SU-DHL-6 (cell line): ENCODE results near the gene KCTD4.

Experiments used
- CTCF ChIP-seq: fragments of 200-600 bp; sonication (generic); IDR thresholded peaks from one replicate; pipeline ENCODE4 v1.5.1; 2017; ENCODE audit warnings: antibody characterized with exemption, mild to moderate bottlenecking, low read length, moderate library complexity; ENCODE audit not compliant: insufficient read depth, poor library complexity, severe bottlenecking
- EZH2phosphoT487 ChIP-seq: fragments of 200-600 bp; sonication (generic), shearing (Covaris generic); conservative IDR thresholded peaks from 2 replicates; pipeline ENCODE4 v1.6.1; 2018; ENCODE audit warnings: mild to moderate bottlenecking, antibody characterized with exemption, low read length, moderate library complexity, mixed read lengths

DNA sequence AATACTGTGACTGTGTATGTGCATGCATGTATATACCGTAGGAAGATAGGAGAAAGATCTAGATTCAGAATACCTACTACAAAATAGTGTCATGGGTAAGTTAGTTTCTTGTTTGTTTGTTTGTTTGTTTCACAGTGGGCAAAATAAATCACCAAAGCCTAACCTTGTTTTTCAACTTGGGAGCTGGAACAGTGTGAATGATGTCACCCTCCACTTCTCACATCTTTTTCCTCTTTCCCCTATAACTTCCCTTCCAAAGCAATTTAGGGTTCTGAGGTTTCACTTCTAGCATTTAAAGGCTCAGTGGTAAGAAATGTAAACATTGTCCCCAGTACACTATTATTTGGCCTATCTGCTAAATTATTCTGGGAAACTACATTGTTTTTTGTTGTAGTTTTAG is 5.4 kb downstream of the KCTD4 start:
- TF ChIP-seq CTCF = no peak
- TF ChIP-seq EZH2phosphoT487 = no peak
